Brain microvascular endothelial cell (primary cell): Measurements from ENCODE around the gene TMEM214.

Experiments
- DNase-seq: peaks from one replicate; pipeline ENCODE4 v3.0.0-alpha.2; 2020
- H3K27ac ChIP-seq: fragments of 250-450 bp; sonication (Bioruptor Pico); 2 replicates; pipeline ENCODE4 v1.5.1; 2020; ENCODE audit warnings: mild to moderate bottlenecking, moderate library complexity
- H3K27me3 ChIP-seq: fragments of 250-450 bp; sonication (Bioruptor Pico); replicated peaks from 2 replicates; pipeline ENCODE4 v1.5.1; 2020; ENCODE audit warnings: mild to moderate bottlenecking
- H3K36me3 ChIP-seq: fragments of 250-450 bp; sonication (Bioruptor Pico); replicated peaks from 2 replicates; pipeline ENCODE4 v1.5.1; 2020; ENCODE audit warnings: mild to moderate bottlenecking
- H3K4me3 ChIP-seq: 2 replicates; pipeline ENCODE4 v1.5.1; 2011; ENCODE audit warnings: low read depth, mild to moderate bottlenecking, control low read depth, low read length, moderate library complexity
- CTCF ChIP-seq: IDR thresholded peaks from 2 replicates; pipeline ENCODE4 v1.5.1; 2011; ENCODE audit warnings: low read depth, mild to moderate bottlenecking, moderate library complexity, low read length, control low read depth, inconsistent platforms; ENCODE audit errors: missing control alignments
- in situ Hi-C: cut with HindIII; loops from 2 replicates; pipeline ENCODE4 v1.10.0; 2017; ENCODE audit warnings: low sequenced_read_pairs, low pct_ligation_motif_present

Gene TMEM214

GRCh38 chr2:27007416-27008374 is 25.1 kb upstream of the TMEM214 start:
- in situ Hi-C loops, result no loop called here
- Histone ChIP-seq H3K36me3 (no peaks in the 10 kb centered on the region), H3K27me3 (no peaks in the 10 kb centered on the region), H3K4me3 (no peak overlapping the region), H3K27ac (no peak overlapping the region)
- TF ChIP-seq CTCF, result no peak
- no peak for DNase-seq

GRCh38 chr2:27008678-27009077 is 24.1 kb upstream of the TMEM214 start:
- TF ChIP-seq CTCF, result no peak
- Histone ChIP-seq H3K4me3 (no peak overlapping the region), H3K36me3 (no peaks in the 10 kb centered on the region), H3K27me3 (no peaks in the 10 kb centered on the region), H3K27ac (no peak overlapping the region)
- in situ Hi-C loops, result no loop called here
- DNase-seq, result no peak

- Histone ChIP-seq H3K27me3 (no peaks in the 10 kb centered on the region), H3K4me3 (no peak overlapping the region), H3K36me3 (no peaks in the 10 kb centered on the region), H3K27ac (no peak overlapping the region)
- DNase-seq, result no peak
- no peak for TF ChIP-seq CTCF
- in situ Hi-C loops, result no loop called here
These were observed 23.7 kb upstream of the TMEM214 start for GRCh38 chr2:27009083-27009482.

GRCh38 chr2:27009716-27010115 is 23.0 kb upstream of the TMEM214 start:
- H3K27ac ChIP-seq, result no peak overlapping the region
- H3K27me3 ChIP-seq, result no peaks in the 10 kb centered on the region
- H3K4me3 ChIP-seq, result no peak overlapping the region
- H3K36me3 ChIP-seq, result no peaks in the 10 kb centered on the region
- no peak for TF ChIP-seq CTCF
- in situ Hi-C loops, result no loop called here
- no peak for DNase-seq

- no peak for DNase-seq
- in situ Hi-C loops, result no loop called here
- TF ChIP-seq CTCF, result no peak
- Histone ChIP-seq H3K27ac (no peak overlapping the region), H3K36me3 (no peaks in the 10 kb centered on the region), H3K4me3 (no peak overlapping the region), H3K27me3 (no peaks in the 10 kb centered on the region)
These were observed 22.6 kb upstream of the TMEM214 start for GRCh38 chr2:27010139-27010538.
